ACHN (cell line): ENCODE data around the gene TMOD3.

Experiments used
- DNase-seq: peaks from one replicate; pipeline ENCODE4 v3.0.0-alpha.2; 2015
- in situ Hi-C: cut with HindIII; loops from 2 replicates; pipeline ENCODE4 v1.10.0; 2017; ENCODE audit warnings: low sequenced_read_pairs, low pct_ligation_motif_present, low pct_unique_long_range_greater_than_20kb

Gene TMOD3

GRCh38 chr15:51939216-51939615 lies 109.8 kb downstream of the TMOD3 start:
- in situ Hi-C loops: no loop called here

DNA sequence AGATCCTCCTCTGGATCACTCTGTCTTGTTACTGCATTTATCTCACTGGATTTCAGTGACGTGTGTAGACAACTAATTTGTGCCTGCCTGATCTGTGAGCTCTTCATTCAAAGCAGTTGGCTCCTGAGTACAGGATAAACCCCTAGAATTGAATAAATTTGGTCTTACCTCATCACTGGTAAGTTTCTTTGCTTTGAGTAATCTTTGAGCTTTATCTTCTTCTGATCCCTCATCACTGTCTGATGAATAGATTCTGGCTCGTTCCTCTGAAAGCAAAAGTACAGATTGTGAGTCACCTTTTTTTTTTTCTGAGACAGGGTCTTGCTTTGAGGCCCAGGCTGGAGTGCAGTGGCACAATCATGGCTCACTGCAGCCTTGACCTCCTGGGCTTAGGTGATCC lies 117.7 kb downstream of the TMOD3 start:
- no peak for DNase-seq
- in situ Hi-C loops: no loop called here

More at GRCh38 chr15:51939216-51939615, 109.8 kb downstream of the TMOD3 start:
- no peak for DNase-seq

DNA sequence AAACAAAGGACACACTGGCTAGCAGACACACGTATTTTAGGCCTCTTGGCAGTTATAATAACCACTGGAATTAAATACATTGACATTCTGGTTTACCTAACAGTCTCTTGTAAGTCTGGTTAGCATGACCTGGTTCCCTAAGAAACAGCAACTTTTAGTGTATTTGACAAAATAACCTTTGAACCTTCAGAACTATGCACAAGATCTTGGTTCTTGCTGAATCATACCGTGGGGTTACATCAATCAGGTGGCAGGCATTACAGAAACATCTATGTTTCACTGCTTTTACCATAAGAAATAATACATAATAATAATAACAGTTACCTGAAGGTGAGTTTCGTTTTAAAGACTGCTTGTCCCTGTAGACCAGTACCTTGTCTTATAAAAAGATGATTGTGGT lies 123.4 kb downstream of the TMOD3 start:
- in situ Hi-C loops: no loop called here
- DNase-seq: no peak

DNA sequence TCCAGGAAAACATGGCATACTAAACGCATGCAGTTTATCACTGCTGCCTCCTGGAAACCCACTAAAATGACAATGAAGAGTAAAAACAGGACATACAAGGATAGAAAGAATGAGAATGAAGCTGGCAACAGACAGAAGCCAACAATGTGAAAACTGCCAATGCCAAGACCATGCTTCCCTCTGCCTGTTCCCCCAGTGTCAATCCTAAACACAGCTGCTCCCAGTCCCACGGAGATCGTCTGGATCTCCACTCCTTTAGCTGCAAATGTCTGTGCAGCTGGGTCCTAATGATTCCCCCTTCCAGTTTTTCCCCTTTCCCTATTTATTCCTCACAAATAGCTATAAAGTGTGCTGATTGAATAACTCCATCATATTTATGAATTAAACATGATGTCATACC lies 126.1 kb downstream of the TMOD3 start:
- in situ Hi-C loops: no loop called here

More for the DNA sequence above, 126.1 kb downstream of the TMOD3 start:
- no peak for DNase-seq
